Ureter (tissue), 1 donor: ENCODE results near the gene CCDC183. TPM values are rescaled to one million over a fixed set of nuclear protein-coding genes. Genes with fewer than 3 reads are reported as not detected.
"Not testable (repeated sequence)": the region's sequence is repeated elsewhere in the genome, so short reads cannot be mapped to it uniquely, and the experiment has no call there.

Source experiments
- DNase-seq: peaks from one replicate; pipeline ENCODE4 v3.0.0-alpha.2; 2020; ENCODE audit warnings: low spot score
- total RNA-seq: library from RNA; stranded (reverse); gene quantifications from one replicate; pipeline ENCODE4 v1.2.4, GENCODE V29; 2023
- donor health status: DM: yes; HTN: yes; CAD: no.

CCDC183 gene
- total RNA-seq, 1 donor from 2014 or later = 0.18 TPM

- no peak for DNase-seq
Measured at GRCh38 chr9:136784997-136785361, 11.2 kb upstream of the CCDC183 start.

- DNase-seq = not testable (repeated sequence)
Measured at GRCh38 chr9:136785565-136786355, 10.4 kb upstream of the CCDC183 start.

- no peak for DNase-seq
Measured at GRCh38 chr9:136786451-136786850, 9.7 kb upstream of the CCDC183 start.

- not testable (repeated sequence) for DNase-seq
Measured at GRCh38 chr9:136786983-136787382, 9.2 kb upstream of the CCDC183 start.

GRCh38 chr9:136787690-136788400 is 8.3 kb upstream of the CCDC183 start:
- no peak for DNase-seq

GRCh38 chr9:136788644-136789522 is 7.3 kb upstream of the CCDC183 start:
- not testable (repeated sequence) for DNase-seq

GRCh38 chr9:136789523-136789937 is 6.6 kb upstream of the CCDC183 start:
- DNase-seq = no peak

GRCh38 chr9:136790640-136791515 is 5.3 kb upstream of the CCDC183 start, which contains the start of gene TMEM141:
TSS of gene TMEM141 (plus strand) at chr9:136791344. CDS start at chr9:136791371, 27 bp downstream.
- DNase-seq = peak; percentile 100

- peak; percentile 78 for DNase-seq
Measured at GRCh38 chr9:136791516-136792276, 4.4 kb upstream of the CCDC183 start.

GRCh38 chr9:136792321-136793085 is 3.6 kb upstream of the CCDC183 start:
- no peak for DNase-seq

GRCh38 chr9:136793086-136793946 is 2.8 kb upstream of the CCDC183 start:
- no peak for DNase-seq

GRCh38 chr9:136794281-136794999 is 1.7 kb upstream of the CCDC183 start:
- no peak for DNase-seq

GRCh38 chr9:136795000-136795348 is 1.2 kb upstream of the CCDC183 start:
- no peak for DNase-seq

- DNase-seq = not testable (repeated sequence)
Measured at GRCh38 chr9:136796775-136797347, 723 bp downstream of the CCDC183 start.

- DNase-seq = no peak
Measured at GRCh38 chr9:136798708-136799078, 2.6 kb downstream of the CCDC183 start.

- no peak for DNase-seq
Measured at GRCh38 chr9:136799079-136799853, 3.1 kb downstream of the CCDC183 start.
